ENCODE measurements around the gene DPEP1.
A peak's percentile ranks its signal among the peaks of the same experiment; 100 is the strongest.
"Not testable (repeated sequence)": the region's sequence is repeated elsewhere in the genome, so short reads cannot be mapped to it uniquely, and the experiment has no call there.

Gene DPEP1

GRCh38 chr16:89655062-89655643 lies 41.7 kb downstream of the DPEP1 start:
- no peak for DNase-seq

DNA sequence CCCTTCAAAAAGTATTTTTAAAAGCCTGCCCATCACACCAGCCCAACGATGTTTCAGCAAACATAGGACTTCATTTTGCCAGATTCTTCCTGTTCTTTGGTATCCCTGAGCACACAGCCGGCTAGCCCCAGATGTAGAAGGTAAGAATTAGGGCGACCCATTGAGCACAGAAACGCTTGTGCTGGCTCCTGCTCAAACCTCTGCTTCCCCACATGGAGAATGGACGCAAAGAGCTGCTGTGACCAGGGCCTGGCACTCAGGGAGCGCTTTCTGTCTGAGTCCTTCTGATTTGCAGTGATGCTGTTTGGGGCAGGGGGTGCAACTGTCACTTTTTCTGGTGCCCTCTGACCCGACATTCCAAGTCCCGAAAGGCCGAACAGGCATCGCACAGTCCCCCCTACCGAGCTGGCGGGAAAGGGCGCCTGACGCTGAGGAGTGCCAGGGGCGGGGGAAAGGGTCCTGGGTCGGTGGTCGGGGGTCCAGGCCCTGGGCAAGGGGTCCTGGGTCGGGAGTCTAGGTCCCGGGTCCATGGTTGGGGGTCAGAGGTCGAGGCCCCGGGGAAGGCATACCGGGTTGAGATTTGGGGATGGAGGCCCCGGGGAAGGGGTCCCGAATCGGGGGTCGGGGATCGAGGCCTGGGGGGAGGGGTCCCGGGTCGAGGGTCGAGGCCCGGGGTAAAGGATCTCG lies 43.1 kb downstream of the DPEP1 start:
- no peak for DNase-seq

- DNase-seq: peak; percentile 75
Measured at GRCh38 chr16:89657442-89658220, 44.2 kb downstream of the DPEP1 start, which contains the start of the genes CHMP1A and SPATA33. Gene CHMP1A, minus strand, starts transcription at chr16:89657708. Its CDS starts 120 bp downstream, at chr16:89657588. Gene SPATA33, plus strand, starts transcription at chr16:89657836. Its CDS starts 76 bp downstream, at chr16:89657912.

DNA sequence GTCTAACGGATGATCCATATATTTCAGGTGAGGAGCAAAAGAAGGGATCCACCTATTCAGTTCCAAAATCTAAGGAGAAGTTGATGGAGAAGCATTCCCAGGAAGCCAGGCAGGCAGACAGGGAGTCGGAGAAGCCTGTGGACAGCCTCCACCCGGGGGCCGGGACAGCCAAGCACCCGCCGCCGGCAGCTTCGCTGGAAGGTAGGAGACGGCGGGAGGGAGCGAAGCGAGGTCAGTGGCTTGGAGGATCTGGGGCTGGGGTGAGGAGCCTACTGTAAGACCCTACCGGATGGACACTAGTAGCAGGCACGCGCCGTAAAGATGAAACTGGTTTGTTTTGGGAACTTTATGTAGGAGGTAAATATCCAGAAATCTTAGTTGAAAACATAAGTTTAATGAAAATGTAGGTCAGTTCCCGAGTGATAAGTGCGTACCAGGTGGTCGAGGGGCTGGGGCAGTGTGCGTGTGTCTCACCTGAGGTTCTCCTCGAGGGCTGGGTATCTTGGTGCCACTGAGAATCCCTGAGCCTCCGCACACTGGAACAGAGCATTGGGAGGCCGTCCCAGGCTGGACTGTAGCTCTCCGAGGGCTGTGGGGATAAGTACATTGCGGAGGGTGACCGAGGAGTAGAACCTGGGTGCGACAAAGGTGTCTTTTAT lies 44.9 kb downstream of the DPEP1 start:
- no peak for DNase-seq

GRCh38 chr16:89660146-89660545 lies 46.7 kb downstream of the DPEP1 start:
- no peak for DNase-seq

DNA sequence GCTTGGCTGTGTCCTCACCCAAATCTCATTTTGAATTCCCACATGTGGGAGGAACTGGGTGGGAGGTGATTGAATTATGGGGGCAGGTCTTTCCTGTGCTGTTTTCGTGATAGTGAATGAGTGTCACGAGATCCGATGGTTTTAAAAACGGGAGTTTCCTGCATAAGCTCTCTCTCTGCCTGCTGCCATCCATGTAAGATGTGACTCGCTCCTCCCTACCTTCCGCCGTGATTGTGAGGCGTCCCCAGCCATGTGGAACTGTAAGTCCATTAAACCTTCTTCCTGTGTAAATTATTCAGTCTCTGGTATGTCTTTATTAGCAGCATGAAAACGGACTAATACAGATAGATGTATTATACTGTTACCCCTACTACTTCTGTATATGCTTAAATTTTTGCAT lies 47.8 kb downstream of the DPEP1 start:
- DNase-seq: no peak

DNA sequence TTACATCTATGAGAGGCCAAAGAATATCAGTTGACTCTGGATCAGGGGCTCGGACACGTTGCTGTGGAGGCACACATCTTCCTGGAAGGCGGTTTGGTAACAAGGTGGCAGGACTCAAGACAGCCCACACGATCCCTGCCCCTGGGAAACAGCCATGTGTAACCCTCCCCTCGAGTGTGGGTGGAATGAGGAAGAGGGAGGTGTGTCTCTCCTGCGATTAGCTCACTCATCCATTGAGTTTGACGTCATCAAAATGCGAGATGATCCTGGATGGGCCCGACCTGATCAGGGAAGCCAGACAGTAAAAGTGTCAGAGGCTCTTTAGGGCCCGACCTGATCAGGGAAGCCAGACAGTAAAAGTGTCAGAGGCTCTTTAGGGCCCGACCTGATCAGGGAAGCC lies 50.8 kb downstream of the DPEP1 start:
- not testable (repeated sequence) for DNase-seq

DNA sequence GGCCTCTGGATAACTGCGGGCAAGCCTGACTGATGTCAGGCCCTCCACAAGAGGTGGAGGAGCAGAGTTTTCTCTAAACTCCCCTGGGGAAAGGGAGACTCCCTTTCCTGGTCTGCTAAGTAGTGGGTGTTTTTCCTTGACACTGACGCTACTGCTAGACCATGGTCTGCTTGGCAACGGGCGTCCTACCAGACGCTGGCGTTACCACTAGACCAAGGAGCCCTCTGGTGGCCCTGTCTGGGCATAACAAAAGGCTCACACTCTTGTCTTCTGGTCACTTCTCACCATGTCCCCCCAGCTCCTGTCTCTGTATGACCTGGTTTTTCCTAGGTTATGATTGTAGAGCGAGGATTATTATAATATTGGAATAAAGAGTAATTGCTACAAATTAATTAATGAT lies 53.6 kb downstream of the DPEP1 start:
- not testable (repeated sequence) for DNase-seq

DNA sequence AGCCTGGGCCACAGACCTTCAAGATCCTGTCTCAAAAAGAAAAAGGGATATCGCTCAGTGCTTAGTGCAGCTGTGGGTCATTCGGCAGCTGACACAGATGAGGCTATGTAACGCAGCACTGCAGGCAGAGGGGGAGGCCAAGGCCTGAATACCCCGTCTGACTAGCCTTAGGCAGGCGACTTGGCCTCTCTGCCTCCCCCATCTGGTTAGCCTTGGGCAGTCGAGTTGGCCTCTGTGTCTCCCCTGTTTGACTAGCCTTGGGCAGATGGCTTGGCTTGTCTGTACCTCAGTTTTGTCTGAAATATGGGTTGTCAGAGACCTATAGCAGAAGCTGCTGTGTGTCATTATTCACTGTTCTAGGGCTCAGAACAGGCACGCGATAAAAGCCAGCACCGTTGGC lies 54.2 kb downstream of the DPEP1 start:
- DNase-seq: no peak

DNA sequence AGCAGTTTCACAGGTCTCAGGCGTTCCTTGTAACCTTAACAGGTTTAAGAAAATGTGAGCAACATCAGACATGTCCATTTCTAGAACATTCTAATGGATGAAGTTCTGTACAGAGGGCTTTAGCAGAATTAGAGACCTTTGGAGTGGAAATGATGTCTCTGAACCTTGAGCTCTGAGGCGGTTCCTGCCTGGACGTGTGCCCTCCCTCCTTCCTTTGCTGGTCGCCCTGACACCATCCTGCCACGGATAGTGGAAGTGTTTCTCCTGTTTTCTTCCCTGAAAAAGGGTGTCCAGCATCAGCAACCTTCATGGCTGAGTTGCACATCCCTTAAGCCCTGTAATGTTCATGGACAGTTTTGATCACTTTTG lies 55.3 kb downstream of the DPEP1 start:
- DNase-seq: no peak

DNA sequence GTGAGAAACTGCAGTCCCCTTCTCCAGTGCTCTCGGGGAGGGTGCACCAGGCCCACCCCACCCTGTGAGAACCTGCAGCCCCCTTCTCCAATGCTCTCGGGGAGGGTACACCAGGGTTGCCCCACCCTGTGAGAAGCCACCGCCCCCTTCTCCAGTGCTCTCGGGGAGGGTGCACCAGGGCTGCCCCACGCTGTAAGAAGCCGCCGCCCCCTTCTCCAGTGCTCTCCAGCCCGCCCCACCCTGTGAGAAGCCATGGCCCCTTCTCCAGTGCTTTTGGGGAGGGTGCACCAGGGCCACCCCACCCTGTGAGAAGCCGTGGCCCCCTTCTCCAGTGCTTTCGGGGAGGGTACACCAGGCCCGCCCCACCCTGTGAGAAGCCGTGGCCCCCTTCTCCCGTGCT lies 56.3 kb downstream of the DPEP1 start:
- DNase-seq: no peak

DNA sequence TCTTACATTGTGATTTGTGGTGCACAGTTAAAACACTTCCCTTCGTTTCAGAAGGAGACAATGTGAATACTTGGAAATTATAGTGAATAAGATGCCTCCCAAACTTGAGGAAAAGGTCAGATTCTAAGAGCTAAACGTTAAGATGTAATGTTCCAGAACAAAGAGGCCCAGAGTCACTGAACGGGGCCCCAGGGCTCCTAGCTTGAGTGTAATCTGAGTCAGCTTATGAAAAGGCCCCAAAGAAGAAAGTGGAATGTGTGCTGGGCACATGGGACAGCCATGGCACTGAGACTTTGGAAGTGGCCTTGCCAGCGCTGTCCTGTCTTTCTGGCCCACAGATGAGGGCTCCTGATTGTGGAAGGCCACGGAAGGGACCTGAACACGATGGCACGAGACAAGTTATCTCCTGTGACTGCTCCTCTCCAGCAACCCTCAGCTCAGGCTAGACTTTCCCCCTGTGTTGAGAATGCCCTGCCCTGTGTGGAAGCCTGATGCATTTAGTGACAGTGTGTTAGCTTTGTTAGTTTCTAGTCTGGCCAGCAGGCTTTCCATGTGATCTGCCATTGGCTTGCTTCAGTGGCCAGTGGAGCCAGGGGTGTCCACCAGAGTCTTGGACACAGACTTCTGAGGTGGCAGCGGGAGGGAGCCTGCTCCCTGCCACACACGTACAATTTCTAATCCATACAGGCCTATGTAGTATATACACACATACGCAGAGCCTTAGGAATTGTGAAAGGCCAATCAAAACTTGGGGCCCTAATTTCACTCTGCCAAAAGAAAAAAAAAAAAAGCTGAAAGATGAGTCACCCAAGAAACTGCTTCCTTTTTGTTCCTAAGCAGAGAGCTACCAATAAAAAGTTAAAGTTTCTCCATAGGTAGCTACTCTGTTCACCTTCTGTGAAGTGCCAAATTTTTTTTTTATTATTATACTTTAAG lies 57.3 kb downstream of the DPEP1 start:
- DNase-seq: no peak

DNA sequence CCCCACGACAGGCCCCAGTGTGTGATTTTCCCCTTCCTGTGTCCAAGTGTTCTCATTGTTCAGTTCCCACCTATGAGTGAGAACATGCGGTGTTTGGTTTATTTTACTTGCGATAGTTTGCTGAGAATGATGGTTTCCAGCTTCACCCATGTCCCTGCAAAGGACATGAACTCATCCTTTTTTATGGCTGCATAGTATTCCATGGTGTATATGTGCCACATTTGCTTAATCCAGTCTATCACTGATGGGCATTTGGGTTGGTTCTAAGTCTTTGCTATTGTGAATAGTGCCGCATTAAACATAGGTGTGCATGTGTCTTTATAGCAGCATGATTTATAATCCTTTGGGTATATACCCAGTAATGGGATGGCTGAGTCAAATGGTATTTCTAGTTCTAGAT lies 58.1 kb downstream of the DPEP1 start:
- DNase-seq: not testable (repeated sequence)

DNA sequence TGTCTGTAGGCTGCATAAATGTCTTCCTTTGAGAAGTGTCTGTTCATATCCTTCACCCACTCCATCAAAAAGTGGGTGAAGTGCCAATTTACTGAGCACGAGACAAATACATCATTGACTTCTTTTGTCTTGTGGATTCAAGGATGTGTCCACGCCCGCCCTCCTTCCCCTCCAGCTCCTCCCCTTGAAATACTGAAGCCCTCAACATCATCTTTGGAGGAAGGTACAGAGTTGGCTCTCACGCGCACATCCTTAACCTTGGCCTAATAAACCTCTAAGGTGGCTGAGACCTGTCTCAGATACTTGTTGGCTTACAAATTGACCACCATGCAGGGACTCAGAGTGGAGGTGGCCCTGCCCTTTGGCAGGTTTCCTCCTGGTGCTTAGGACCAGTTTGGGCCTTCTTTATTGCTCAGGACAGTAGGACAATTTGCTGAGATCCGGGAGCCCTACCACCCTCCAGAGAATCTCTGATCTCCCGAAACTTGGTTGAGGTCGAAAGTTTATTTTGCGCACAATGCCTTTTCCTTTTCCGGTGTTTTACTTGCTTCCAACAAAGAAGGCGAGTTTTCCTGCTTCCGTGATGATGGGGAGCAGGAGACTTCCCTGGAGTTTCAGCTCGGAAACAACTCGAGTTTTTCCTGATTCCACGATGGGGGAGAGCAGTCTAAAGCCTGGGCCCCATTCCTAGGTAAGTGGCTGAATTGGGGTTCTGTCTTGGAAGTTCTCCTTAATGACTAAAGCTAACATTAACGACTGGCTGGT lies 58.9 kb downstream of the DPEP1 start:
- DNase-seq: no peak

GRCh38 chr16:89678258-89678657 lies 64.8 kb downstream of the DPEP1 start:
- DNase-seq: no peak

DNA sequence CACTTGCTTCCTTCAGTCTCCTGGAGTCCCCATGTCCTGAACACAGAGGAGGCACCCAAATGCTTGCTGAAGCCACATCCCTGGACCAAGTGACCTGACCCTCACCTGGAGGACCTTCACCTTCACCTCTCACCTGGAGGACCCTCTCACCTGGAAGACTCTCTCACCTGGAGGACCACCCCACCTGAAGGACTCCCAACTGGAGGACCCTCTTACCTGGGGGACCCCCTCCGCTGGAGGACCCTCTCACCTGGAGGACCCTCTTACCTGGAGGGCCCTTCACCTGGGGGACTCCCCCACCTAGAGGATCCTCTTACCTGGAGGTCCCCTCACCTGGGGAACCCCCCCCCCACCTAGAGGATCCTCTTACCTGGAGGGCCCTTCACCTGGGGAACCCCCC lies 72.5 kb downstream of the DPEP1 start:
- no peak for DNase-seq

- peak; percentile 86 for DNase-seq
Measured at GRCh38 chr16:89686520-89687091, 73.2 kb downstream of the DPEP1 start, which contains the start of gene CDK10. Gene CDK10, plus strand, starts transcription at chr16:89686689. Its CDS starts 22 bp downstream, at chr16:89686711.

GRCh38 chr16:89687092-89687940 lies 73.9 kb downstream of the DPEP1 start:
- DNase-seq: no peak
